Esophagus mucosa (tissue), 1 donor: ENCODE measurements around the gene LY6G6F. TPM values are rescaled to one million over a fixed set of nuclear protein-coding genes. Genes with fewer than 3 reads are reported as not detected.
A peak's percentile ranks its signal among the peaks of the same experiment; 100 is the strongest.

Experiments used
- ATAC-seq: fragments of 200-7000 bp; cut with Tn5 transposase; one replicate; pipeline ENCODE4 v1.9.1; 2020
- total RNA-seq: library from RNA; stranded (reverse); gene quantifications from one replicate; pipeline ENCODE4 v1.2.4, GENCODE V29; 2023
- donor health status: DM: yes; HTN: yes; CAD: no.

LY6G6F gene
- total RNA-seq, 1 donor from 2014 or later: not detected

GRCh38 chr6:31723980-31724691 is 17.5 kb downstream of the LY6G6F start:
- no peak for ATAC-seq

- no peak for ATAC-seq
Measured at GRCh38 chr6:31725502-31726350, 19.1 kb downstream of the LY6G6F start.

GRCh38 chr6:31727034-31727716 is 20.5 kb downstream of the LY6G6F start:
- no peak for ATAC-seq

- no peak for ATAC-seq
Measured at GRCh38 chr6:31727717-31728671, 21.3 kb downstream of the LY6G6F start.

GRCh38 chr6:31728767-31729514 is 22.3 kb downstream of the LY6G6F start, which contains the start of gene DDAH2:
Gene DDAH2 (minus strand): TSS chr6:31729299. CDS start chr6:31729161, 138 bp downstream.
- peak; percentile 43 for ATAC-seq

- ATAC-seq: peak; percentile 79
Measured at GRCh38 chr6:31729515-31729978, 22.9 kb downstream of the LY6G6F start.

GRCh38 chr6:31729979-31730630 is 23.4 kb downstream of the LY6G6F start:
- ATAC-seq: peak; percentile 51

GRCh38 chr6:31730631-31731086 is 24.0 kb downstream of the LY6G6F start:
- ATAC-seq: no peak

- ATAC-seq: no peak
Measured at GRCh38 chr6:31732029-31732428, 25.4 kb downstream of the LY6G6F start.

GRCh38 chr6:31733734-31734133 is 27.1 kb downstream of the LY6G6F start:
- no peak for ATAC-seq

- no peak for ATAC-seq
Measured at GRCh38 chr6:31734247-31734820, 27.7 kb downstream of the LY6G6F start.

GRCh38 chr6:31734821-31735406 is 28.2 kb downstream of the LY6G6F start:
- ATAC-seq: peak; percentile 27

- peak; percentile 67 for ATAC-seq
Measured at GRCh38 chr6:31736021-31736767, 29.5 kb downstream of the LY6G6F start, which contains the start of gene CLIC1. Gene CLIC1 (minus strand): TSS chr6:31736530. CDS start chr6:31736300, 230 bp downstream.

GRCh38 chr6:31736768-31737314 is 30.2 kb downstream of the LY6G6F start:
- ATAC-seq: no peak

- no peak for ATAC-seq
Measured at GRCh38 chr6:31737315-31737990, 30.8 kb downstream of the LY6G6F start.

GRCh38 chr6:31737991-31738979 is 31.6 kb downstream of the LY6G6F start:
- peak; percentile 52 for ATAC-seq
